Measurements from ENCODE around the gene RAD51B.
A peak's percentile ranks its signal among the peaks of the same experiment; 100 is the strongest.

Gene RAD51B

DNA sequence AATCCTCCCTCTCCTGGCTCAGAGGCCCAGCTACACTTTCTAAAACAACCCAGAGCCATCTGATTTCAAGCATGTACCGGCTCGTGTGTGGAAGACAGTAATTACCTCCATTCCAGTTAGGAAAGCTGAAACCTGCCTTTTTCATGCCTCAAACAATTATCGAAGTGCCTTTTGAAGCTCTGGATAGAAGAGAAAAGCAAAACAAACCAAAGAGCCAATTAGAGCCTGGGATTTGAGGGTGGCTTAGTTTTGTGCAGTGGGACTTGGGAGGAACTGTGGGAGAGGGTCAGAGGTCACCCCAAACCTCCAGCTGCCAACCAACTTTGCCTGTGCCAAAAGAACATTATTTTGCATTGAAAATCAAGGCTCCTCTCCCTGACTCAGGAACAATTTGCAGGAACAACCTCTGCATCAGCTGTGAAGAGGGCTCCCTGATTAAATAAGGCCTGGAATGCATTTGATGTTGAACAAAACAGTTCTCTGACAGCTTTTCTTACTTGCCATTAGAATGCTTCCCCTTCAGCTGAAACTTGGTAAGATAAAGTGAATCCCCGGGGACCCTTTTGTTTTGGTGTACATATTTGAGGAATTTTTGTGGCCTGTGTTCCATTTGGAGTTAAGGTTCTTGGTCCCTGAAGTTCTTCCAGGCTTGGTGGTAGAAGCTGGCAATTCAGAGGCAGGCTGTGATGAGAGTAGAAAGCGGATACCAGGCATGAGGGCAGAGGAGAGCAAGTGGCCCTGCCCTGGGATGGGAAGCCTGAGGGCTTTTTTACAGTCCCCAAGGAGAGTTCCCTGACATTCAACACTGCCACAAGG lies 703.1 kb downstream of the RAD51B start:
- DNase-seq = peak; percentile 68

DNA sequence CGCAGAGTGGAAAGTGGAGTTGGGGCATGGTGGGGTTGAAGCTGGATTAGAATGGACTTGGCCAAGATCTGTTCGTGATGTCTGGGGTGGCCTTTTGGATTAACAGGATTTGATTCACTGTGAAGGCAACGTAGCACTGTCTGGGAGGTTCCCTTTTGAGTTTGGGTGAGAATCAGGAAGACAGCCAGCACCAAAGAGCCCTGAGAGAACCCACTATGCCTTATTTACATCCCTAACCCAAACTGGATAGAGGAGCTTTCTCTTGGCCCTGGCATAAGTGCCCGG lies 703.7 kb downstream of the RAD51B start:
- DNase-seq = no peak

GRCh38 chr14:68523989-68524725 lies 704.6 kb downstream of the RAD51B start:
- DNase-seq = no peak

GRCh38 chr14:68525516-68525915 lies 705.9 kb downstream of the RAD51B start:
- DNase-seq = no peak

DNA sequence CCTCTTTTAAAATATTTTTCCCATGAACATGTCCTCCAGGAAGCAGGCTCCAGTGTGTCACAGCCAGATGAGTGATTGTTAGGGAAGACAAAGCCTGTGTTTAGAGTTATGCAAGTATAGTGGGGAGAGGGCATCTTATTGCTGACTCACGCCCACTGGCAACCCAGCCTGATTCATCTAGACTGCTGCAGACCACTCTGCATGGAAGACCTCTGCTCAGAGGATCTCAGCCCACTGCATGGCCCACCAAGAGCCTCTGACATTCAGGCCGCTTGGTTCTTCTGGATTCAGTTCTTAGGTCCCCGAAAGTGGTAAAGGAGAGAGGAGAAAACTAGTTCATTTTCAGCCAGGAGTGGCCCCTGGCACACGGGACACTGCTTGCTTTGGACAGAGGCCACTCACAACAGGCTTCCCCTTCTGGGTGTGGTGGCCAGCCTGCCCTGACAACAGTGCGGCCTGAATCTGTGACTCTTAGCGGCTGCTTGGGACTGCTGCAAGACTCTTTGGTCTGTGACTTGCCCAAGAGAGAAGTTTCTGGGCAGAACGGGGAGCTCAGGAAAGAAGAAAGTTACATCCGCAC lies 707.0 kb downstream of the RAD51B start:
- DNase-seq = no peak

DNA sequence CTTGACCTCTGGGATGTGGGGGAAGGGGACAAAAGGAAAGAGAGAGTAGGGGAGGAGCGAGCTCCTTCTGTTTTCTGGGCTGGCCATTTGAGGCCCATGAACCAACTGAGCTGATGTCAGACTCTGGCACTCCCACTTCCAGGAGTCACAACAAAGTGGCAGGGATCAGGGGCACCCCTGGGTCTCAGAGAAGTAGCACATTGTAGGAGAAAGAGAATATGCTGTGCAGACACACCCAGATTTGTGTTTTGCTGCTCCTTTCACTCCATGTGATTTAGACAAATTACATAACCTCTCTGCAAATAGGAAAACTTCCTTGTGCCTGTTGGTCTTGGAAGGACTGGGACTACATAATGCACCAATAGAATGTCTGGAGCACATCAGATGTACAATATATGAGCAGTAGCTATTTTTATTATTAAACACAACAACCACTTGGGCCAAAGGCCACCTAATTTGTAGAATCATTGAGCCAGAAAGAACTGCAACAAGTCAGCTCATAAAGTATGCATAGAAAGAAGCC lies 707.8 kb downstream of the RAD51B start:
- no peak for DNase-seq

DNA sequence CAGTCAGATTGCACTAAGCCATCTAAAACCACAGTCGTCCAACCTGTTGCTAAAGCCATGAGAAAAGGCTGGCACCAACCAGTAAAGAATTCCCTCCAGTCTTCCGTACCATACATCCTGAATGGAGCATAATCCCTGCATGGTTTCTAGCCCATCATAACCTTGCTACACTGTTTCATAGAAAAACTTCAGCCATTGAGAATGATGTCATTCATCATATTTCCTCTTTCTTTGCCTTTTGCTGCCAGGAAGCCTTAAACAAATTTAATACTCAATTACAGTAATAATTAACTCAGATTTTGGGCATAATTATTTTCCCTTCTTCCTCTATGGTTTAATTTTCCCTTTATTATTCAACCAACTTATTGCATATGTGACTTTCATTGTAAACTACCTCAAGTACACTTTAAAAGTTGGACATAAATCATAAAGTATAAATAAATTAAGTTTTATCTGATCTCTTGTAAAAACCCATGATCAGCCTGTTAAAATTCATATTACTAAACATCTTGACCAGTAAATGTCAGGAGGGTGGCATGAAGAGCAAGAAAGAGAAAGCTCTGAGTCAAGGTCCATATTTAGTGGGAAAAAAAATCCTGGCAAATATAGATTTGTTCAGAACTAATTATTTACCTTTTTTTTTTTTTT lies 708.6 kb downstream of the RAD51B start:
- no peak for DNase-seq

GRCh38 chr14:68530443-68530842 lies 710.9 kb downstream of the RAD51B start:
- DNase-seq = no peak

DNA sequence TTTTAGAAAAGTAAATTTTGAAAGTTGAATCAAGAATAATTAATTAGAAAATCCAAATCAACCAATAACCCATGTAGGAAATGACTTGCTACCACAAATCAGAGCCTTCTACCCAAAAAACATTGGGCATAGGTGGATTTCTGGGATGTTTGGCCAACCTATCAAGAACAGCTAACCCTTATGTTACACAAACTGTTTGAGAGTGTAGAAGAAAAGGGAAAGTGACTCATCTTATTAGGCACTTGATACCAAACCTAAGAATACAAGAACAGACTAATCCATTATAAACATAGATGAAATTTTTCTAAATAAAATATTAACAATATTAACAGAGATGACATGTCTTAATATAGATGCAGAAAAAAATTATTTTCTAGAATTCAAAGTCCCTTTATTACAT lies 712.9 kb downstream of the RAD51B start:
- no peak for DNase-seq

- DNase-seq = no peak
Observed at GRCh38 chr14:68534276-68534675, 714.7 kb downstream of the RAD51B start.

- DNase-seq = no peak
Observed at GRCh38 chr14:68535404-68536017, 715.9 kb downstream of the RAD51B start.

GRCh38 chr14:68536018-68536410 lies 716.4 kb downstream of the RAD51B start:
- DNase-seq = no peak

DNA sequence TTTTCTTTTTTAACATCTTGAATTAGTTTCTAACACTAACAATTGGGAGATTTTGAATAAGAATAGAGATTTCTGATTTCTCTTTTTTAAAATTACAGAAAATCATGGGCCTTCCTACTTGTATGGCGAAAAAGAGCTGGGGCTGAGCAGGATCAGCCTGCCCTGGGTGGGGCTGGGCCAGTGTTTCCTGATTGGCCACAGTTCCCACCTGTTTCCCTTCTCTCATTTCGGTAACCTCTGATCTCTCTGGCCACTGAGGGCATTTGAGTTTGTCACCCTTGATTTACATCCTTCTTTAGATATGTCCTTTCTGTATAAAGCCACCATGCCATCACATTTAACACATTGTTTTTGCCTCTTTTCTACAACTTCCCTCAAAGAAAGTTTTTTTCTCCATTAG lies 719.1 kb downstream of the RAD51B start:
- no peak for DNase-seq

- DNase-seq = peak; percentile 44
Observed at GRCh38 chr14:68539241-68539737, 719.7 kb downstream of the RAD51B start.

DNA sequence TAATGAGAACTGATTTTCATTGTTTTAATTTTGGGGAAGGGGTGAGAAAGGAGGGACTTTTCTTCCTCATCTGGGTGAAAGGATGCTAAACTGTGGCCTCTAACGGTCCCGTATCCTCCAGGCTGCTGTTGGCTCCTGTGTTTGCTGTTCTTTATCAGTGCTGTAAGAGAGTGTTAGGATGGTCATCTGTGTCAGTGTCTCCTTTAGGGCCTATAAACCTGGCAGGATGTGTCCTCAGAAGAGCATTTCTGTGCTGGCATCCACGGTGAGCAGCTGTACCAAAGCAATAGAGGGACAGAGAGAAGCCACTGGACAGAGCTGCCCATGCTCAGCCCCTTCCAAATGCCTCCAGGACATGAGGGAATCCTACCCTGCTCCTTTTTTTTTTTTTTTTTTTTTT lies 720.2 kb downstream of the RAD51B start:
- DNase-seq = no peak

GRCh38 chr14:68541178-68541896 lies 721.8 kb downstream of the RAD51B start:
- no peak for DNase-seq

DNA sequence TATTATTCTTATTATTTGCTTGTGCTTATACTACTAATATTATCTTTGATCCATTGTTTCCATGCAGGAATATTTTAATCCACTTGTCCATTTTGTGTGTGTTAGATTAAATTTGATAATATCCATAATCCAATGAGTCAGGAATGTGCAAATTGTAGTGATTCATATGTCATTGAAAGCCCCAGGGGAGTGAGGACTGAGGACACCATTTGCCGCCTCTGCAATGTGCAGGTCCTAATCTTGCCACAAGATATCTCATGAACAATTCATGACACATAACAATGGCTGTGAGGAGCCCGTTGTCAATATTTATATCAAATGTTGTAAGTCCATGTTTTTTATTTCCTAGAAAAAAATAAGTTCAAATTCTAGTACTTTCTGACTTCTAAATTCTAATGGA lies 722.8 kb downstream of the RAD51B start:
- DNase-seq = no peak

DNA sequence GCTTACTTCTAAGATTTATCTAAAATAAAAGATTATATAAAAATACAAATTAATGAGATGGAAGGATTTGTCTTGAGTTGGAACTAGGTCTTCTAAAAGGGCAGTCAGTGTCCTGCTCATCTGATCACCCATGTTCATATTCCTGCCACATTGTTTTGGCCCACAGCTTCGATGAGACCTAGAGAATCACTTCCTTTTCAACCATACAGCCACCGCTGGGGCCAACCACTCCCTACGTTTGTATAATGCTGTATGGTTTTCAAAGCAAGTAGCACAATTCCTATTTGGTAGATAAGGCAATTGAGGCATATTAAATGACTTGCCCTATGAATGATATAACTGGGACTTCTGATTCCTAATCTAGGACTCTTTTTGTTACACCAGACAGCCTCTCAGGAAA lies 723.9 kb downstream of the RAD51B start:
- DNase-seq = no peak

DNA sequence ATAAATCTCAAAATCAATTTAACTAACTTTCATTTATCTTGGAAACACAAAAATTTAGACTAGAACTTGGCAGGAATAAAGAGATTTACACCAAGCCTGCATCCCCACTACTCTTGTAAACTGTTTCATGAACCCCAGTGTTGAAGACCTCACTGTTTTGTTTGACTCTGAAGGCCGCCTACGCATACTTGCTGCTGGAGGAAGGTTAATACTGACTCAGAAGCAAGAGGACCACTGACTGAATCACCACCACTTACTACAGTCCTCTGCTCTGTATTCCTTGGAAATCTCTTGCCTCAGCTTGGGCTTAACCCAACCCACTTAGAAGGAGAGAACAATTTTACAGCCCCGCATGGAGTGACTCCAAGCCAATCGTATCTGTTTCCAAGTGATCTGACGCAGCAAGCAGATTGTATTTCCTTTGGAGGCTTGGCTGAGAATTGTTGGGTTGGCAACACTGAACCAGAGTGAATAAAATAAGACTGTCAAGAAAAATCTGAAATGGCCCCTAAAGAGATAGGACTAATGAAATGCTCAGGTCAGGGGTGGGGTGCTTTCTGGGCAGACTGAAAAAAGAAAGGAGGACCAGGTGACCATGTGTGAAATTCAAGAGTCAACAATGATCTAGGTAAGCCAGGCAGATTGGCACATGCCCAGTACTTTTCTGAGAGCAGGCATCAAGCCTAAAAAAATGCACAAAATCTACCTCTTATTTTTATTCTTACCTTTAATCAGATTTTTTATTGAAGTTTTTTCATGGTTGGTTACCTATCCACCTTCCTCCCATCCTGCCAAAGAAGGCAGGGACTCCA lies 724.7 kb downstream of the RAD51B start:
- peak; percentile 91 for DNase-seq

- DNase-seq = no peak
Observed at GRCh38 chr14:68546839-68547238, 727.3 kb downstream of the RAD51B start.

Measured in femur (tissue), 1 donor.